ENCODE data around the gene WDR45B.

The WDR45B gene

DNA sequence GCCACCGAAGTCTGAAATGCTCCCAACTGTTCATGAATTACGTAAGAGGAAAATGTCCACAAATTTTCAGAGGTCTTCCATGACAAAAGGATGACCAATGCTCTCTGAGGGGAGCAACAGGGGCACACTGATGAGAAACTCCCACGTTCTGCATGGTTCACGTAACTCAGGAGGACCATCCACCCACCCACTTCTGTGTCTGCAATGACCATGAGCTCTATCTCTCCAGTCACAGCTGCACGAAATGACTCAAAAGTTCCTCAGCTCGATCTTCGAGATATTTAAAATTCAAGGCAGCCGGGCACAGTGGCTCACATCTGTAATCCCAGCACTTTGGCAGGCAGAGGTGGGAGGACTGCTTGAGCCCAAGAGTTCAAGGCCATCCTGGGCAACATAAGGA lies 15.8 kb downstream of the WDR45B start:
- Histone ChIP-seq H3K27me3 (no peaks in the 10 kb centered on the region), H3K27ac (no peak overlapping the region), H3K36me3 (peaks cover 13 to 49% (median 27%) of the 10 kb centered on the region in 3 donors), H3K9me3 (no peaks in the 10 kb centered on the region), H3K4me3 (no peak overlapping the region), H3K4me1 (no peaks in the 10 kb centered on the region)
- TF ChIP-seq, protein P1, sequence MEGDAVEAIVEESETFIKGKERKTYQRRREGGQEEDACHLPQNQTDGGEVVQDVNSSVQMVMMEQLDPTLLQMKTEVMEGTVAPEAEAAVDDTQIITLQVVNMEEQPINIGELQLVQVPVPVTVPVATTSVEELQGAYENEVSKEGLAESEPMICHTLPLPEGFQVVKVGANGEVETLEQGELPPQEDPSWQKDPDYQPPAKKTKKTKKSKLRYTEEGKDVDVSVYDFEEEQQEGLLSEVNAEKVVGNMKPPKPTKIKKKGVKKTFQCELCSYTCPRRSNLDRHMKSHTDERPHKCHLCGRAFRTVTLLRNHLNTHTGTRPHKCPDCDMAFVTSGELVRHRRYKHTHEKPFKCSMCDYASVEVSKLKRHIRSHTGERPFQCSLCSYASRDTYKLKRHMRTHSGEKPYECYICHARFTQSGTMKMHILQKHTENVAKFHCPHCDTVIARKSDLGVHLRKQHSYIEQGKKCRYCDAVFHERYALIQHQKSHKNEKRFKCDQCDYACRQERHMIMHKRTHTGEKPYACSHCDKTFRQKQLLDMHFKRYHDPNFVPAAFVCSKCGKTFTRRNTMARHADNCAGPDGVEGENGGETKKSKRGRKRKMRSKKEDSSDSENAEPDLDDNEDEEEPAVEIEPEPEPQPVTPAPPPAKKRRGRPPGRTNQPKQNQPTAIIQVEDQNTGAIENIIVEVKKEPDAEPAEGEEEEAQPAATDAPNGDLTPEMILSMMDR (IDR thresholded peaks at IDR 0.05) = no peak
- DNase-seq = no peak
- intact Hi-C loops (cut with DNase I; ENCODE audit: low total_unique reads) = no loop called here

DNA sequence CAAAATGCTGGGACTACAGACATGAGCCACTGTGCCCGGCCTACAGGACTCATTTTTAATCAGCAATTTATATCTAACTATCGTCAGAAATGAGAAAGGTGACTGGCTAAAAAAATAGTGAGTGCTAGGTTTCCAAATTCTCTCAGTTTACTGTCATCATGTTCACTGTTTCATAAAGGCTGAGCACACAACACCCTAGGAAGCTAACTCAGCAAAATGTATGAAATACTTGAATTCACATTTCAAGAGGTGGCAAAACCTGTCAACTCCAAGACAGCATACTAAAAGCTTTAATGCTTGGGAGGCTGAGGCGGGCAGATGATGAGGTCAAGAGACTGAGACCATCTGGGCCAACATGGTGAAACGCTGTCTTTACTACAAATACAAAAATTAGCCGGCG lies 16.7 kb downstream of the WDR45B start:
- no peaks in the 10 kb centered on the region for H3K9me3 ChIP-seq
- H3K4me3 ChIP-seq = no peak overlapping the region
- TF ChIP-seq, protein P1 (IDR thresholded peaks at IDR 0.05) = no peak
- intact Hi-C loops (cut with DNase I; ENCODE audit: low total_unique reads) = no loop called here
- H3K4me1 ChIP-seq = no peaks in the 10 kb centered on the region
- no peak overlapping the region for H3K27ac ChIP-seq
- DNase-seq = no peak
- no peaks in the 10 kb centered on the region for H3K27me3 ChIP-seq
- peaks cover 13 to 52% (median 29%) of the 10 kb centered on the region in 3 donors for H3K36me3 ChIP-seq

DNA sequence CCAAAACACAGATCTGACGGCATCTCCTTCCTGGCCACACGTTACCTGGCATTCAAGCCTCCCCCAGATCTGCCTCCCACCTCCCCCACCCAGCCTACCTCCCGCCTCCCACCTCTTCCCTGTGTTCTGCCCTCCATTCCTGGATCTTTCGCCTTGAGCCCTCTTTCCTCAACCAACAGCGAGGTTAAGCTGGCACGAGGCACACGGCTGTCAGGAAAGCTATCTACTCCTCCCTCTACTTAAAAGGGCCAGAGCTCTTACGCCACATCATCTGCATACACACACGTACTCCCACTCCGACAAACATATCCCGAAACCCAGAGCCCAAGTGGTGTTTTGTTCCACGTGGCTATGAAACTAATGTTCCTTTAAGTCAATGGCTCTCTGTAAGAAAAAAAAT lies 18.0 kb downstream of the WDR45B start:
- peaks cover 17 to 64% (median 42%) of the 10 kb centered on the region in 3 donors for H3K36me3 ChIP-seq
- no peak overlapping the region for H3K4me3 ChIP-seq
- H3K27me3 ChIP-seq = no peaks in the 10 kb centered on the region
- H3K9me3 ChIP-seq = no peaks in the 10 kb centered on the region
- TF ChIP-seq, protein P1 (IDR thresholded peaks at IDR 0.05) = no peak
- intact Hi-C loops (cut with DNase I; ENCODE audit: low total_unique reads) = no loop called here
- DNase-seq = no peak
- no peak overlapping the region for H3K27ac ChIP-seq
- H3K4me1 ChIP-seq = no peaks in the 10 kb centered on the region

- intact Hi-C loops (cut with DNase I; ENCODE audit: low total_unique reads) = no loop called here
- H3K27ac ChIP-seq = no peak overlapping the region
- no peak overlapping the region for H3K4me3 ChIP-seq
- DNase-seq = no peak
- no peaks in the 10 kb centered on the region for H3K27me3 ChIP-seq
- TF ChIP-seq, protein P1 (IDR thresholded peaks at IDR 0.05) = no peak
- no peaks in the 10 kb centered on the region for H3K4me1 ChIP-seq
- H3K9me3 ChIP-seq = no peaks in the 10 kb centered on the region
- peaks cover 22 to 68% (median 47%) of the 10 kb centered on the region in 3 donors for H3K36me3 ChIP-seq
Measured at GRCh38 chr17:82629748-82630147, 18.5 kb downstream of the WDR45B start.

GRCh38 chr17:82627405-82627804 lies 20.8 kb downstream of the WDR45B start:
- no peaks in the 10 kb centered on the region for H3K4me1 ChIP-seq
- TF ChIP-seq, protein P1 (IDR thresholded peaks at IDR 0.05) = no peak
- no peak for DNase-seq
- H3K27ac ChIP-seq = no peak overlapping the region
- H3K9me3 ChIP-seq = no peaks in the 10 kb centered on the region
- no peak overlapping the region for H3K4me3 ChIP-seq
- peaks cover 26 to 81% (median 66%) of the 10 kb centered on the region in 3 donors for H3K36me3 ChIP-seq
- intact Hi-C loops (cut with DNase I; ENCODE audit: low total_unique reads) = no loop called here
- no peaks in the 10 kb centered on the region for H3K27me3 ChIP-seq

- TF ChIP-seq, protein P1 (IDR thresholded peaks at IDR 0.05) = no peak
- Histone ChIP-seq H3K27me3 (no peaks in the 10 kb centered on the region), H3K9me3 (no peaks in the 10 kb centered on the region), H3K4me3 (no peak overlapping the region), H3K4me1 (no peaks in the 10 kb centered on the region), H3K27ac (no peak overlapping the region), H3K36me3 (peaks cover 54 to 97% (median 90%) of the 10 kb centered on the region in 3 donors)
- no peak for DNase-seq
- intact Hi-C loops (cut with DNase I; ENCODE audit: low total_unique reads) = no loop called here
Measured at GRCh38 chr17:82623707-82624106, 24.5 kb downstream of the WDR45B start.
